Ecto neural progenitor cell (in vitro differentiated cells): ENCODE results near the gene CFAP20DC.
"Not testable (repeated sequence)": the region's sequence is repeated elsewhere in the genome, so short reads cannot be mapped to it uniquely, and the experiment has no call there.

Experiments used
- DNase-seq: peaks from one replicate; pipeline ENCODE4 v3.0.0-alpha.2; 2018; ENCODE audit warnings: low spot score

CFAP20DC gene

DNA sequence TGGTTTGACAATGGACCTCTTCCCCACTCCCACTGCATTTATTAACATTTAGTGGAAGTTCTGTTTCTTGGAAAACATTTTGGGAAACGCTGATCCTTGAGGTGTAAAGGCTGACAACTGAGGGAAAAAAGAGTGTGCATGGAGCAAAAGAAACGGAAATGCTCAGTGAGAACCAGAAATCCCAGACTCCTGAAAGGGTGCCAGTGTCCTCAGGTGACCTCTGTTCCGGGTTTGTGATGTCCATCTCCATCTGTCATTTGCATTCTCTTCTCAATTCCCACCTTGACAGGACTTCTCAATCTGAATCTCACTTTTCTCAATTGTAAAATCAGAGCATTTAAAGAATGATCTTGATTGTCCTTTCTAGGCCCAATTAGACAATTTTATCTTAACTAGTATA, 312.2 kb downstream of the CFAP20DC start:
- DNase-seq = no peak

GRCh38 chr3:58731673-58732072, 318.2 kb downstream of the CFAP20DC start:
- no peak for DNase-seq

GRCh38 chr3:58728723-58729122, 321.1 kb downstream of the CFAP20DC start:
- DNase-seq = no peak

DNA sequence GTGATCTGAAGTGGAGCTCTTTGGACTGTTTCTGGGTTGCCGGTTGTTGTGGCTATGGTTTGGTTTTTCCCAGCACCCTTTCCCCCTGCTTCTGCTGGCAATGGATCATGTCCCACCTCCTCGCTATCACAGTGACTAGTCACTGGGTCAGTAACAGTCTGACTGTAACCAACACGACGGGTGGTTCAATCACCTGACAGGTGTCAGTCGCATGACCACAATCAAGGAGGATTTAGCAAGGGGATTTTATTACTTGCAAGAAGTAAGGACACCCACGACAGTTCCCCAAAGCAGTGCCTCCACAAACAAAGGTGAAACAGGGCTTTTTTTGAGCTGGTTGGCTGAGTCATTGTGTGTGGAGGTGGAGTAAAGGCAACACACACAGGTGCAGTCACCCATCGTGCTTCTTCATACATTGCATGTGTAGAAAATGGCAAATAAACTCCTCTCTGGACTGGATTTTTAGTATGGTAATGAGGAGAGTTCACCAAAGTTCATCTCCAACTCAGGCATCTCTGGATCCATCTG, 324.4 kb downstream of the CFAP20DC start:
- no peak for DNase-seq

DNA sequence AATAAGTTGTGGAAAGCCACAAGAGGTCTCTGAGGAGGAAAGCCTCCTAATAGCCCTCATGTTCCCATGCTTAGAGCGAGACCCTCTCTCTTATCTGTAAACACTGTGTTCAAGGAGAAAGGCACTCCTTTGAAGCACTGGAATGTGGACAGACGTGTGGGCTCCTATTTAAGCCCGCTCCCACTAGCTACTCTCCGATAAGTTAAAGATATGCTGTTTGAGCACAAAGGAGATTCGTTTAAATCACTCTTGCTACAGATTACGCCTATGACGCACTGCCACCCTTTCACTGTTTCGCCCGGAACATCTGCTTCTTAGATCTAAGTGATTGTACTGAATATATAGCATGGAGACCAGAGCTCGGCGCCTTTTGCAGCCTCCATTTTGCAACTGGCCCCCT, 325.5 kb downstream of the CFAP20DC start:
- DNase-seq = no peak

DNA sequence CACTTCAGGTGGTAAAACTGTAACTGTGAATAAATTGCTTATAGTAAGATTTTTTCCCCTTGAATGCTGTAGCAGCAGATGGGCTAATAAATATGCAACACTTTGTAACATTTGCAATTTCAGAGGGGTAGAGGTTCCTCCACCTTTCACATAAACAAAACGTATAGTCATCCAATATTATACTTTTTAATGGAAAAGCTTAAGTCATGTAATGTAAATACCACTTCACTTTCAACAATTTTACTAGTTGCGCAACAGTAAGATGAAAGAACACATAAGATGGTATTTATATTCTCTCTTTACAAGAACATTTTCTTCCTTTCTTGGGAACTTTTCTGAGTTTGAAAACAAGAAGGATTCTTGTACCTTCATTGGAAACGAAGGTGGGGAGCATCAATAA, 326.7 kb downstream of the CFAP20DC start:
- no peak for DNase-seq

DNA sequence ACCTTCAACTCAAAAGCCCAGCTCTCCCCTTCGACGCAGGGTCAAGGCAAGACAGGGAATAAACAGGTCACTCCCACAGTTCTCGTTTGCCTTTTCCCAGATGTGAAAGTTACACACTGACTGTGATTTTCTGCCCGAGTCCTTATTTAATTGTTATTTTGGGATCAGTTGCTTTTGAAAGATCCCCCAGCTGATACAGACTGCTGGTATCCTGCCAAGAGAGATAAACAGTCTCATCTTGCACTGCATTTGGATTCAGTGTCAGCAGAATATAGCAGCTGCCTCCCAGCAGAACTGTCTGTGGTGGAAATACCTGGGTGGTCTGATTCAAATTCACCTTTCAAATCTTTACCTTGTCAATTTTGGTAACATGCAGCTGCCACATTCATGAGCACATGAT, 327.3 kb downstream of the CFAP20DC start:
- DNase-seq = no peak

DNA sequence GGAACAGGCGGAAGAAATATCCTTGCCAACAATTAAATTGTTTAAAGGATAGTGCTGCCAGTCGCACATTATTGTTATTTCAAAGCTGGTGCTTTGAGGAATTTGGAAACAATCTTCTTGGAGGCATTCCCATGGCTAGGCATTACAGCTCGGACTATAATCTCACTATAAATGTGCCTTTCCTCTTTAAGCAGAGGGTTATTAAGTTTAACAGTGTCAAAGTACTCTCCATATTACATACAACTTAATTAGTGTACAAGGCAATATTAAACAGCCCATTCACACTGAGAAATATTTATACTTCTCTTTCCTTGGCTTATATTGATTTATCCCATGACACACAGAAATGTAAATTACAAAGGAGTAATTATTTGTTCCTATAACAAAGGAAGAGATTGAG, 329.3 kb downstream of the CFAP20DC start:
- DNase-seq = no peak

GRCh38 chr3:58719684-58720083, 330.1 kb downstream of the CFAP20DC start:
- no peak for DNase-seq

- no peak for DNase-seq
These were observed 336.0 kb downstream of the CFAP20DC start for GRCh38 chr3:58713715-58714401.

DNA sequence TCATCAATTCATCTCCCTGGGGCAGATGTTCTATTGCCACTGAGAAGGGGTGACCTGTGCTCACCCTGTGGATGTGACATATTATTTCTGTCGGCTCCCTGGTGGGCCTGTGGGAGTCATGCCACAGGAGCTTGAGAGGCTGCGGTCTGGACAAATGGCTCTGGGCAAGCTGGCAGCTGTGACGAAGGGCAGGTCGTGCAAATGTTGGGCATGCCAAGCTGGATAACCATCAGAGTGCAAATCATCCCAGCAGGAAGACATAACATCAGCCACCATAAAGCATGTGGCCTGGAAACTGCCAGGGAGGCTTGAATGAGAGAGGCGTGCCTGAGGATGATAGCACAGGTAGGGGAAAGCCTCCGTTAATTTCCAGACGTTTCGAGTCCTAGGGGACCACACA, 338.0 kb downstream of the CFAP20DC start:
- DNase-seq = no peak

GRCh38 chr3:58708983-58709382, 340.8 kb downstream of the CFAP20DC start:
- DNase-seq = not testable (repeated sequence)

DNA sequence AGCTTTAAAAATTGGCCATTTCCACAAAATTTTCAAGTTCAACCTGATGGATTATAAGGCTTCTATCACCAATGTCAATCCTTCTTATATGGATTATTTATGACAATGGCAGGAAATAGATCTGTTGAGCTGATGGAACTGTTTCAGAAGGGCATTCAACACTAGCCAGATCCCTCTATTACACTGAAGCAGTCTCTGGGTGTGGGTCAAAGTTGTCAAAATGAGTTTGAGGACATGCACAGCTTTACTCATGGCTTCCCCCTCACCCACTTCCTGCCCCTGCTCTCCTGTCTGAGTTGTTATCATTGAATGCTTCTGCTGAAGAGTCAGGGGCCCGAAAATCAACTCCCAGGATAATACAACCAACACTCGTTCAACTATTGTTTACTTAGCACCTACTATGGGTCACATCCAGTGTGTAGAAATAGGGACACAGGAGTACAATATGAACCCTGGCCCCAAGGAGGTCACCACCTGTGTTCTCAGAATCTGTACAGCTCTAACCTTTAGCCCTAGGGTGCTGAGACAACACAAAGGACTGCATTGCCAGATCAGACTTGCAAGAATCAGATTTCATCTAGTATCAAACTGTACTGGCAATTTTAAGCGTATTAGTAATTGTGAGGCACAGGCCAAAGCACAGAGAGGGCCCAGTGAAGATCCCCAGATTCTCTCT, 341.6 kb downstream of the CFAP20DC start:
- DNase-seq = no peak

DNA sequence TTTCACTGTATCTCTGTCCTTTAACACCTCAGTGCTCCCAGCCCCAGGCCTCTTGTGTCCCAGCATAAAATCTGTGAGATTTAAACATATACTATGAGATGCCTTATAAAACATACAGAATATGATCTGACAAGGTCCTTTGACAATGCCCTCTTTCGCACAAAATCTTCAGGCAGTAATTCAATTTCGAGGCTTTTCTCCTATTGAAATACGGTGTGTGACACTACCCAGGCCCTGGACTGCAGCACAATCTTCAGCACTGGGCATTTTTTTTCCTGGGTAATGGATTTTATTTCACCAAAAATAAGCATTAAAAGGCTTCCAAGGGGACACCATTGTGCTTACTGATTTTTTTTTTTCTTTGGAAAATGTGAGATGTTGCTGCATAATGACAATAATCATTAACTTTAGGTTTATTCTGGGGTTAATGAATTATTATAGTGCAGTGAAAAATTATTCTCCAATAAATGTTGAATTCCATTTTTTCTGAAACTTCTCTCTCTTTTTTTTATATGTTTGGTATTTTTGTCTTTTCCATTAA, 342.4 kb downstream of the CFAP20DC start:
- DNase-seq = no peak

GRCh38 chr3:58706395-58707167, 343.2 kb downstream of the CFAP20DC start:
- no peak for DNase-seq

DNA sequence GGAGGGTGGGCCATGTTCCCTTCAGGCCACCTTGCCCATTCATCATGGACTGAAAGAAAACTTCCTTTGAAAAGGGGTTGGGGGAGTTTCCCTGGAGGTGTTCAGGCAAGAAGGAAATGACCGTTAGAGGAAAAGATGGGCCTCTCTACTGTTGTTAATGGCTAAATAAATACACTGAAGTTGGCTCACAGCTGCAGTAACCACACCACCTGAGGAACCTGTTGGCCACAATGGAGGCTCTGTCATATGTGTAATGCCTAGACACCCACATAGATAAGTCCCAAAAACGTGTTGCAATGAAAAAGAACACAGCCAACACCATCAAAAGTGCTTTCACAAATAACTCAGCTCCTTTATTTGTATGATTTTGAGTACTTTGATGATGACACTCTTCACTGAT, 345.1 kb downstream of the CFAP20DC start:
- no peak for DNase-seq

GRCh38 chr3:58704304-58704703, 345.5 kb downstream of the CFAP20DC start:
- DNase-seq = not testable (repeated sequence)

DNA sequence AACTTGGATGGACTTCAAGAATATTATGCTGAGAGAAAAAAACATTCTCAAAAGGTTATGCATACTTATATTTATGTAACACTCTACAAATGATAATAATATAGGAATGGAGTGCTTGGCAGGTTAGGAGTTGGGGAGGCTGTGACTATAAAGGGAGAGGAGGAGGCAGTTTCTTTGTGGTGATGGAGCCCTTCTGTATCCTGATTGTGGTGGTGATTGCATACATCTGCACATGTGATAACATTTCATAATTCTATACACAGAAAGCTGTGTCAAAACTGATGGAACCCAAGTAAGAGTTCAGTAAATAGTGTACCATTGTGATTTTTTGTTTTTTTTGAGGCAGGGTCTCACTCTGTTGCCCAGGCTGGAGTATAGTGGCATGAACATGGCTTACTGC, 351.6 kb downstream of the CFAP20DC start:
- DNase-seq = no peak

- DNase-seq = no peak
These were observed 352.3 kb downstream of the CFAP20DC start for GRCh38 chr3:58697561-58697960.

DNA sequence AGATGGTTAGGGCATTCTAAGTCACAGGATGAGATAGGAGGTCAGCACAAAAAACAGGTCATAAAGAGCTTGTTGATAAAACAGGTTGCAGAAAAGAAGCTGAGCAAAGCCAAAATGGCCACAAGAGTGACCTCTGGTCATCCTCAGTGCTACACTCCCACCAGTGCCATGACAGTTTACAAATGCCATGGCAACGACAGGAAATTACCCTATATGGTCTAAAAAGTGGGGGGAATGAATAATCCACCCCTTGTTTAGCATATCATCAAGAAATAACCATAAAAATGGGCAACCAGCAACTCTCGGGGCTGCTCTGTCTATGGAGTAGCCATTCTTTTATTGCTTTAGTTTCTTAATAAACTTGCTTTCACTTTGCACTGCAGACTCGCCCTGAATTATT, 353.0 kb downstream of the CFAP20DC start:
- not testable (repeated sequence) for DNase-seq

DNA sequence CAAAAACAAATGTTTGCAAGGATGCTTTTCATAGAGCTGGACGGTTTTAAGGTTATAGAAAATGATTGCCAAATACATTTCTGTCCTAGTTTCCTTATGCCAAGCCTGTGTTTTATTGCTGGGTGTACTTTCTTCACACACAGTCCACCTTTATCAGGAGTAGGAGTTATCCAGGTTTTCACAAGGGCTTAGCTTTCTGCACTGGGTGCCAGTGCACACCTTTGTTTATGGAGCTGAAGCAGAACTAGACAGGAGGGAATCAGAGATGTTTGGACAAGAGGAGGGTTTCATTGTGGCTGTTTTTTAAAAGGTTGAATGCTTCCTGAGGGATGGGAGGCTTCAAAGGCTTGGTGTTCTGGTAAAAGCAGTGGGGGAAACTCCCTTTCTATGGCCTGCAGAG, 353.7 kb downstream of the CFAP20DC start:
- DNase-seq = no peak

DNA sequence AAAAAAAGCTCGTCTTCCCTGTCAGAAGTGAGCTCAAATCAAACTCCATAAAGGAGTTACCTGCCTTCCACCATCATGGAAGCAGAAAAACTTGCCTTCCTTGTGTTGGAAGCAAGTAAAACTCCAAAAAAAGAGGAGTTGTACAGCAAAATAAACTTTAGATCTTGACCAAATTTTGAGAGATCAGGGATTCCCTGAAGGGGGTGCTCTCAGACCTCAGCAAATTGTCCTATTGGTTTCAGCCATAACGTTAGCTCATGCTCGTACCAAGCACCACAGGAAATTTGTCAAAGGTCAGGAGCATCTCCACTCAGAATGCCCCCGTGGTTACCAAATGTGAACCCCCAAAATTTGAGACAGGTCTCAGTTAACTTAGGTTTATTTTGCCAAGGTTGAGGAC, 354.5 kb downstream of the CFAP20DC start:
- not testable (repeated sequence) for DNase-seq
